ENCODE results near the gene SLCO4A1. TPM values are rescaled to one million over a fixed set of nuclear protein-coding genes. Genes with fewer than 3 reads are reported as not detected.
"Not testable (repeated sequence)": the region's sequence is repeated elsewhere in the genome, so short reads cannot be mapped to it uniquely, and the experiment has no call there.

Gene SLCO4A1
- total RNA-seq, 1 donor from 2014 or later = 13.7 TPM

DNA sequence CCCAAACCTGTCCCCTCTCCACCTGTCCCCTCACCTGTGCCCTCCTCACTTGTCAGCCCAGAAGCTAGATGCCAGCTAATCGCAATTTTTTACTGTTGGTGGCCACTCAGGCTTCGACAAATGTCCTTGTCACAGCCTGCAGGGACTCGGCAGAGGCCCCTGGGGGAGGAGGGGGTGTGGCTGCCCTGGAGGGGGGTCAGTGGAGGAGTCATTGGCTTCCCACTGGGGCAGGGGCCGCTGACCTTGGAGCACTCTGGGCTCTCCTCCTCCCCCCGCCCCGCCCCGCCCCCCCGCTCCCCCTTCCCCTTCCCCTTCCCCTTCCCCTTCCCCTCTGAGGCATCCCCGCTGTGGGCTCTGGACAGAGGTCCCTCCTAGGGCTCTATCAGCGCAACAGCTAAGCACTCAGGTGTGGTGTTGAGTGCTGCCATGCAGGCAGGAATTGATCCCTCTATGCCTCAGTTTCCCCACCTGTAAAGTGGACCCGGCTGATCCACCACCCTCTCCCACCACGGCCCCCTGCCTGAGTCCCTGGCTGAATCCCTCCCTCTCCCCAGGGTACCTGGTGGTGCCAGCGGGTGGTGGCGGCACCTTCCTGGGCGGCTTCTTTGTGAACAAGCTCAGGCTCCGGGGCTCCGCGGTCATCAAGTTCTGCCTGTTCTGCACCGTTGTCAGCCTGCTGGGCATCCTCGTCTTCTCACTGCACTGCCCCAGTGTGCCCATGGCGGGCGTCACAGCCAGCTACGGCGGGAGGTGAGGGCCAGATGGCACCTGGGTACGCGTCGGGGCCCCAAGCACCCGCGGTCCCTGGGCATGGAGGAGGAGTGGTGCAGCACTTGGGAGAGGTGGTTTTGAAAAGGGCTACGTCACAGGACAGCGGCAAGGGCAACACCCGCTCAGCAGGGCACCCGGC, 23.8 kb downstream of the SLCO4A1 start:
- ATAC-seq = peak; percentile 1

DNA sequence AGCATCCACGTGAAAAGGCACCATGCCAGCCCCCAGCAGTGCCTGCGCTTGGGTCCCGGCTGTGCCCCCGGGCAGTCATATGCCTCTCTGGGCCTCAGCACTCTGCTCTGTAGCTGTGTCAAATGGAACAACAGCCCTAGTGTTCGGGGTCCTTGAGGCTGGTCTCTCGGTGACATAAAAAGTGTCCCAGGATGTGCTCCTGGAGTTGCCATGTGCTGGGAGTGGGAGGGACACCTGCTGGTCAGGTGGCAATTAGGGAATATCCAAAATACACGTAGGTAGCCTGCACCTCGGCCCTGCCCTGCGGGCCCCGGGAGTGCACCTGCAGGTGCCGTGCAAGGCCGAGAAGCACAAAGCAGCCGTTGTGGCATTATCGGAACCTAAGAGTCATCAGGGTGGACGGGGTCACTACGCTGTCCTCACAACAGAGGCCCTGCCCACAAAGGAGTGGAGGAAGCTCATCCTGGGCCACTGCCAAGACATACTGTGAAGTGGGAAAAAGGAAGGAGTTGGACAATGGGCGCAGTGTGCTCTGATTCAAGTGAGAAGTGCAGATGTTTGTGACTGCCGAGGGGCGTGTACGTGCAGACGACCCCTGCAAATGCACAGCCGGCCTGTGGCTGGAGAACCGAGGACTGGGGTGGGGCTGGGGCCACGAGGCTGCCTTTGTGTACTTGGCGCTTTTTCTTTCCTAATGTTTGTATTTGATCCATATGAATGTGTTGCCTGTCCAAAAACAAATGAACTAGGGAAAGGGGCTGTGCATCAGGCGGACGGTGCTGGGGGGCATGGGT, 24.6 kb downstream of the SLCO4A1 start:
- ATAC-seq = peak; percentile 54

DNA sequence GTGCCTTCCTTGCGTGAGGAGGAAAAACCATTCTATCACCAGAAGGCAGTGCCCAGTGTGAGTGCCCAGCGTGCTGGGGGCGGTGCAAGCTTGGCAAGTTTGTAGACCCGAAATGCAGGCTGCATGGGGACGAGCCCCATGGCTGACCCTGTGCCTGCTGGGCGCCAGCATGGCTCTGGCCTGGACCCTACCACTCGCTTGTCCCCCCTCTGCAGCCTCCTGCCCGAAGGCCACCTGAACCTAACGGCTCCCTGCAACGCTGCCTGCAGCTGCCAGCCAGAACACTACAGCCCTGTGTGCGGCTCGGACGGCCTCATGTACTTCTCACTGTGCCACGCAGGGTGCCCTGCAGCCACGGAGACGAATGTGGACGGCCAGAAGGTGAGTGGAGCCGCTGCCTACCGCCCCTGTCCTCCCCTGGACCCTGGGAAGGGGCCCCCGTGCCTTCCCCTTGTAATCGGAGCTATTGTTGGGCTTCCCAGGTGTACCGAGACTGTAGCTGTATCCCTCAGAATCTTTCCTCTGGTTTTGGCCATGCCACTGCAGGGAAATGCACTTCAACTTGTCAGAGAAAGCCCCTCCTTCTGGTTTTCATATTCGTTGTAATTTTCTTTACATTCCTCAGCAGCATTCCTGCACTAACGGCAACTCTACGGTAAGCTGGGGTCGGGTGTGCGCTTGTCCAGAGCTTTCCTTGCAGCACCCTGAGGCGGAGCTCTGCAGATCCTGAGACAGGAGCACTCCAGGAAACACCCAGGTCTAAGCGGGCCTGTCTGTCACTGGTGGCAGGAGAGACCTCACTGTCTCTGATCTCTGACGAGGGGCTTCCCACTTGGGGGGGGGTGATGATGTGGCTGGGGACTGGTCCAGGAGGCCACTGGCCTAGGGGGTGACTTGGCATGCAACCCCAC, 25.5 kb downstream of the SLCO4A1 start:
- no peak for ATAC-seq

DNA sequence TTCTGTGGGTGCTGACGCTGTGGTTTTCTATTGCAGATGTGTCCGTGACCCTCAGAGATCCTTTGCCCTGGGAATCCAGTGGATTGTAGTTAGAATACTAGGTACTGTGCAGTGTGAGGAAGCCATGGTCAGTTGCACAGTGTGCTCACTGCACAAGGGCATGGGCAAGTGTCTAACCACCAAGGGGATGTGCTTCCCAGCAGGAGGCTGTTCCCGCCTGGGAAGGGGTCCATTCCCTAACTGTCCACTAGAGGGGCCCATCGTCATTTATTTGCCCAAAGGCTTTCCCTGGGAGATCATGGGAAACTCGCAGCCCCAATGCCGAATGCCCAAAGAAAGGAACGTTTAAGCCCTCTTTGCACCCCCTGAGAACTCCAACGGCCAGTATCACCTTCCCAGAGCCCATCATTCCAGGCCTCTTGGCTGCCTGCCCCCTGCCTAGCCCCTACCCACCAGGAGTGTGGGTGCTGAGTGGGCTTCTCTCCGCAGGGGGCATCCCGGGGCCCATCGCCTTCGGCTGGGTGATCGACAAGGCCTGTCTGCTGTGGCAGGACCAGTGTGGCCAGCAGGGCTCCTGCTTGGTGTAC, 26.2 kb downstream of the SLCO4A1 start:
- ATAC-seq = peak; percentile 42

DNA sequence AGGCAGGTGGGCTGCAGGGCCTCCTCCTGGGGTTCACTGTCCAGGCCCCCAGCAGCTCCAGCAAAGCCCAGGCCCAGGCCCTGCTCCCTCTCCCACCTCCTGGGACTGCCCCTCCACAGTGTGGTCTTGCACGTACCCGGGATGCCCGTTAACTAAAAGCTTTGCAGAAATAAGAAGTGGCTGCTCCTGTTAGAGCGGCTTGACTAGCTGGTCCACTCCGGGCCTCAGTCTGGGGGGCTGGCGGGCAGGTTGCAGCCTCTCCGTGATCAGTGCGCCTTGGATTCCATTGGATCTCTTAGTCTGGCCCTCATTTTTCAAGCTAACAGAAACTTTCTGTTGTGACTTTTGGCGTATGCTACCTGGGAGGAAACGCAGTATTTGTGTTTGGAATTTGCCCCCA, 26.9 kb downstream of the SLCO4A1 start:
- ATAC-seq = no peak

DNA sequence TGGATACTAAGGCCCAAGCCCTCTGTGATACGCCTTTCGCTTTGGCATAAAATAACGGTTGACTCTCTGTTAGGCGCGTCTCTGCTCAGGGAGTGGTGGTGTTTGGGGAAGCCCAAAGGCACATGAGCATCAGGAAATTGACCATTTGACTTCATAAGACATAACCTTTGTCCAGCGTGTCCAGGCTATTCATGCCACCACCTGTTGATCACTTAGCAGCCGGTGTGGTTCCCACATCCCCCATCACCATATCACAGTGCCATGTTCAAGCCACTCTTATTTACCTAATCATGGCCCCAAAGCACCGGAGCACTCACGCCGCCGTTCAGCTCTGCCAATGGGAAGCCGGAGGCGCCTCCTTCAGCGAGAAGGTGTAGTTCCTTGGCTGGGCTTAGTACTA, 27.9 kb downstream of the SLCO4A1 start:
- no peak for ATAC-seq

DNA sequence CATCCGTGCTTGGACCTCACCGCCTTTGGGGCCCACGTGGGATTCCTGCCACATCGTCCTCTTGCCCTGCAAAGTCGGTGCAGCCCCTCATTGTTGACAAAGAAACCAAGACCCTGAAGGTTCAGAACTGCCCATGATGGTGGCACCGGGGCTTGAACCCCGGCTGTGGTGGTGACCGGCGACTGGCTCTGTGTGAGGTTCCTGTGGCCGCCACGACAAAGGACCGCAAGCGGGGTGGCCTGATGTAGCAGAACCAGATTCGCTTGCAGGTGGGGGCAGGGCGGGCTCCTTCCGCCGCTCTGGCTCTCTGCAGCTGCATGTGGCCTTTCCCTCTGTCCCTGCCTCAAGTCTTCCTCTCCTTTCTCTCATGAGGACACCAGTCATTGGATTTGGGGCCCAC, 28.7 kb downstream of the SLCO4A1 start:
- no peak for ATAC-seq

DNA sequence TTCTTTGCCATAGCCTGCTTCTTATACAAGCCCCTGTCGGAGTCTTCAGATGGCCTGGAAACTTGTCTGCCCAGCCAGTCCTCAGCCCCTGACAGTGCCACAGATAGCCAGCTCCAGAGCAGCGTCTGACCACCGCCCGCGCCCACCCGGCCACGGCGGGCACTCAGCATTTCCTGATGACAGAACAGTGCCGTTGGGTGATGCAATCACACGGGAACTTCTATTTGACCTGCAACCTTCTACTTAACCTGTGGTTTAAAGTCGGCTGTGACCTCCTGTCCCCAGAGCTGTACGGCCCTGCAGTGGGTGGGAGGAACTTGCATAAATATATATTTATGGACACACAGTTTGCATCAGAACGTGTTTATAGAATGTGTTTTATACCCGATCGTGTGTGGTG, 29.5 kb downstream of the SLCO4A1 start:
- ATAC-seq = no peak

DNA sequence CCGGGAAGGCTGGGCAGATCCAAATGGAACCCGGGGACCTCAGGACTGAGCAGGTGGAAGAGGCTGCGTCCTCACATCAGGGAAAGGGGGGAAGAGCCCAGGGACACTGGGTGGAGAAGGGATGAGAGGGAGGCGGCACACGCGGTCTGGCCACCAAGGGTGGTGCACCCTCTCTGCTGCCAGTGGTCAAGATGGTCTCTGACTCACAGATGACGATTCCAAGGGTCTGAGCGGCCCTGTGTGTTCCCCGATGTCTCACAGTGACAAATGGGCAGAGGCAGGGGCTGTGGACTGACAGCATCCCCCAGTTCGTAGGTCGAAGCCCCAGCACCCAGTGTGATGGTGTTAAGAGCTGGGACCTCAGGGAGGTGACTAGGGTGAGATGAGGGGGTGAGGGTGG, 32.1 kb downstream of the SLCO4A1 start:
- no peak for ATAC-seq

DNA sequence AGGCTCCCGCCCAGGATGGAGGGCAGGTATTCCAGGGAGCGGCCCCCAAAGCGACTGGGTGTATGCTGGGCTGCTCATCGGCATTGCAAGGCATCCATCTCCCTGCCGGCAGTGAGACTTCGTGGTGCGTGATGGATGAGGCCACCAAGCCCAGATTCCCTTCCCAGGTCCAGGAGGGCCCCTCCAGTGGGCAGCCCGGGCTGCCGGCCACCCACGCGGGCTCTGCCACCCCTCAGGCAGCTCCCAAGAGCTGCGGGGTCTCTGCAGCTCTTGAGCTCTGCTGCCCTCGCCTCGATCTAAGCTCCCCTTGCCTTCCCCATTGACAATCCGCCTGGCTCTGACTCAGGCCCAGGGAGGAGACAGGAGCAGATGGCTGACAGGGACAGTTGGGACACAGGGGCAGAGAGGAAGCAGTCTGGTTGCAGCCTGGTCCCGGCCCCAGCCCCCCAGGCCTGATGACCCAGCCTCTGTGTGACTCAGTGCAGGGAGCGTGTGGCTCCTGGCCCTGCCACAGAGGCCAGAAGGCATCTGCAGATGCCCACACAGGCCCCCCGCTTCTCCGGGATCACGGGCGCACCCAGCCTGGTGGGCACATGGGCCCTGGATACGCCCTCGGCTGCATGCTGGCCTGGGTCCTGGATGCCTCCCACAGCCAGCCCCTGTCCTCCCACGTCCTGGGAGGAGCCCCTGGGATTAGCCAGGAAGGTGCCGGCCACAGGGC, 33.0 kb downstream of the SLCO4A1 start:
- peak; percentile 38 for ATAC-seq

DNA sequence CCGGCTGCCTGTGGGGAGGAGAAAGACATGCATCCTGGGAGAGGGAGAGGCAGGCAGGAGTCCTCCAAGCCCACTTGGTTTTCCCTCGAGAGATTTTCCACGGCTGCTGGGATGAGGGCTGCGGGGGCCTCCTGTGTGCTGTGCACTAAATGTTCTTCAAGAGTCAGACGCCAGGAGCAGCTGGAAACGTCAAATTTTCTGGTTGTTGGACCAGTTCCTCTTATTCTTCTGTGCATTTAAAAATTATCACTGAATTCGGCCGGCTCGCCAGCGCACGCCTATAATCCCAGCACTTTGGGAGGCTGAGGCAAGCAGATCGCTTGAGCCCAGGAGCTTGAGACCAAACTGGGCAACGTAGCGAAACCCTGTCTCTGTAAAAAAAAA, 33.6 kb downstream of the SLCO4A1 start:
- ATAC-seq = no peak

DNA sequence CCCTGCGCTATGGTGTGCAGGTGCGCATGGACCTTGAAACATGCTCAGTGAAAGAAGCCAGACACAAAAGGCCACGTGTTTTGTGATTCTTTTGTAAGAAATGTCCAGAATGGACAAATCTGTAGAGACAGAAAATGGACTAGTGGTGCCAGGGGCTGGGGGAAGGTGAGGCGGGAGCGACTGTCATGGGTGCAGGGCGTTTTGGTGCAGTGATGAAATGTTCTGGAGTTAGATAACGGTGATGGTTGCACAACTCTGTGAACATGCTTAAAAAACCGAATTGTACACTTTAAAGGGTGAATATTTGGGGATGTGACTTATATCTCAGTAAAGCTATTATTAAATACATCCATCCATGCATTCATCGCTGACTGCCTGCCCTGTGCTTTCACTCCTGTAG, 34.7 kb downstream of the SLCO4A1 start:
- no peak for ATAC-seq

DNA sequence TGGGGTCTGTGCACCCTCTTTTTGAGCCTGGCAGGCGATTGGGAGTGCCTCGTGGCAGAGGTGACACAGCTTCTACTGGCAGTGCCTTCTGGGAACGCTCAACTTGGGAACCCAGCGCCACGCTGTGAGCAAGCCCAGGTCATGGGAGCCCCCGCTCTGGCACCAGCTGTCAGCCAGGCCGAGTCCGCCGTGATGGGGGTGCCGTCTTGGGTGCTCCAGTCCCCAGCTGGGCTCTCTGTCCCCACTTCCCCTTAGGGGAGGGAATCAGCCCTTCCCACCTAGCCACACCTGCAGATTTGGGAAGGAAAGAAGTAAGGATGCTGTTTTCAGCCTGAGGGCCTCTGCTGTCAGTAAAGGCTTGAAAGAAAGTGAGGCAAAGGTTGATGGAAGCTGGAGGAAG, 35.4 kb downstream of the SLCO4A1 start:
- no peak for ATAC-seq

DNA sequence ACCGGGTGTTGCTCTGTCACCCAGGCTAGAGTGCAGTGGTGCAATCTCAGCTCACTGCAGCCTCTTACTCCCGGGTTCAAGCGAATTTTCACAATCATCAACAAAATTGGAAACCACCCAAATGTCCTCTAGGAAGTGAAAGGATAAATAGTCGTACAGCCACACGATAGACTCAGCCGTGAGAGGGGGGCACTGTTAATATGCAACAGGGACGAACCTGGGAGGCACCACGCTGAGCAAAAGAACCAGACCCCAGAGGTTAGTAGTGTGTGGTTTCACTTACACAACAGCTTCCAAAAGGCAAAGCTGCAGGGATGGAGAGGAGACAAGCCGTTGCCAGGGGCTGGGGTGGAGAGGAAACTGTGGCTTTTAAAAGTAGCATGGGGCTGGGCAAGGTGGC, 36.2 kb downstream of the SLCO4A1 start:
- no peak for ATAC-seq

DNA sequence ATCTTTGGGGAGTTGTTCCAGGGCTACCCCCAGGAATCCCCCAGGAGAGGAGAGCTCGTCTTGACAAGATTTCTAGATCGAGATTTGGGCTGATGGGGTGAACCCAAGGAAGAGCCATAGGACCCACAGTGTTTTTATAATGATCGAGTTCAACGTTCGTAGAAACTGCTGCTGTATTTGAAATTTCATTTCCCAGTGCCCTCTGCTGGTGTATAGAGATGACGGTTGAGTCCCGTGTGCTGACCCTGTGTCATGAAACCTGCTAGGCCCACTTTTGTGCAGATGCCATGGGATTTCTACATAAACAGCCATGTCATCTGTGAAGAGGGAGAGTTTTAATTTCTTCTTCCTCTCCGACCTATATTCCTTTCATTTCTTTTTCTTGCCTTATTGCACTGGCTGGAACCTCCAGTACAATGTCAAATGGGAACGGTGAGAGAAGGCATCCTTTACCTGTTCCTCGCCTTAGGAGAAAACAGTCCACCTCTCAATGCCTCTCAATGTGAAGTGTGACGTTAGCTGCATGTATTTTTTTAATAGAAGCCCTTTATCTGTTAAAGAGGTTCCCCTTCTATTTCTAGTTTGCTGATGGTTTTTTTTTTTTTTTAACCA, 37.8 kb downstream of the SLCO4A1 start:
- ATAC-seq = no peak

DNA sequence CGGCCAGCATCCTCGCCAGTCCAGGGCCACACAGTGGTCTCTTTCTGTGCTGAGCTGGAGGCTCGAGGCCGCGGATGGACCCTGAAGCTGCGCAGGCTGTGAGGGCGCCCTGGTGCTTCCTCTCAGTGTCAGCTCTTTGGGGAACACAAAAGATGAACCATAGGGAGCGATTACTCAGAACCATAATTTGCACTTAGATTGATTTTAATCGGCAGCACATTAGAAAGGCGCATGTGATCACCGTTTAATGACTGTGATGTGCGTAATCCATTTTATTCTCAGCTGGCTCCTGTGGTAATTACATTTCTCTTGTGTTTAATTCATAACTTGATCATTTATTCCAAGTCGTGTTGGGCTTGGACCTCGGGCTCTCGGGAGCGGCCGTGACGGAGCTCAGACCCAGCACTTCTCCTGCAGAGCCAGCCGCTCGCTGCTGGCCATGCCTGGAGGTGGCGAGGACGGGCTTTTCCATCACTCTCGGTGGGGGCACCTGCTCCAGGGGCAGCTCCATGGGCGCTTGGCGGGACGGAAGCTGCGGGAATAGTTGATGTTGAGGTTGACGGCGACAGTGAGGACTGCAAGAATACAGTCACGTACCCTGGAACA, 40.7 kb downstream of the SLCO4A1 start:
- ATAC-seq = no peak

DNA sequence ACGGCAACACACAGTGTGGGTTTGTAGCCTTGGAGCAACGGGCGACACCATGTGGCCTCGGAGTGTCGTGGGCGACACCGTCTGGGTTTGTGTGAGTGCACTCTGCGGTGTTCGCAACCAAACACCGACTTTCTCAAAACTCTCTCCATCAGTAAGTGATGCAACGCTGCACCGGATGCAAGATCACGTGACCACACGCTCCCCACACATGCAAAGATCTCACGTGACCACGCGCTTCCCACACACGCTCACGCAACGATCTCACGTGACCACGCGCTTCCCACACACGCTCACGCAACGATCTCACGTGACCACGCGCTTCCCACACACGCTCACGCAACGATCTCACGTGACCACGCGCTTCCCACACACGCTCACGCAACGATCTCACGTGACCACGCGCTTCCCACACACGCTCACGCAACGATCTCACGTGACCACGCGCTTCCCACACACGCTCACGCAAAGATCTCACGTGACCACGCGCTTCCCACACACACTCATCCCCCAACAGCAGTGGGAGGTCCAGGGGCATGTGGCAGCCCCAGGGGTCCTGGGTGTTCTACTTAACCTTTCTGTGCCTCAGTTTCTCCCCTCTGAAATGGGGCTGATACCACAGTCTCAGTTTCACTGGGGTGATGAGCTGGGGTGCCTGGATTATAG, 41.5 kb downstream of the SLCO4A1 start:
- not testable (repeated sequence) for ATAC-seq

DNA sequence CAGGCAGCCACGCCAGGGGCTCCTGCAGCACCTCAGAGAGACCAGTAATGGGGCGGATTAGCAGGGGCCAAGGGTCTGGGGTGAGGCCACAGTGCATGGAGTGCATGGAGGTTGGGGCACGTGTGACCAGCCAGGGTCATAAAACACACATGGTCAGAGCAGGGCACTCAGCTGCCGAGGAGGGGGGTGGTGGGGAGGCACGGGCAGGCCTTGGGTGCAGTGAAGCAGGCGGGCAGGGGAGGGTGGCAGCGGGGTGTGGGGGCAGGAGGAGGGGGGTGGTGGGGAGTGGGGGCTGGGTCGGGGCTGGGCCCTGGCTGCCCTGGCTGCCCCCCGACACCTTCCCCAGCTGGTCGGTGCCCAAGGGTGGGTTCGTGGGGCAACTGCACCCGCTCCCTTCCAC, 42.7 kb downstream of the SLCO4A1 start:
- ATAC-seq = no peak

DNA sequence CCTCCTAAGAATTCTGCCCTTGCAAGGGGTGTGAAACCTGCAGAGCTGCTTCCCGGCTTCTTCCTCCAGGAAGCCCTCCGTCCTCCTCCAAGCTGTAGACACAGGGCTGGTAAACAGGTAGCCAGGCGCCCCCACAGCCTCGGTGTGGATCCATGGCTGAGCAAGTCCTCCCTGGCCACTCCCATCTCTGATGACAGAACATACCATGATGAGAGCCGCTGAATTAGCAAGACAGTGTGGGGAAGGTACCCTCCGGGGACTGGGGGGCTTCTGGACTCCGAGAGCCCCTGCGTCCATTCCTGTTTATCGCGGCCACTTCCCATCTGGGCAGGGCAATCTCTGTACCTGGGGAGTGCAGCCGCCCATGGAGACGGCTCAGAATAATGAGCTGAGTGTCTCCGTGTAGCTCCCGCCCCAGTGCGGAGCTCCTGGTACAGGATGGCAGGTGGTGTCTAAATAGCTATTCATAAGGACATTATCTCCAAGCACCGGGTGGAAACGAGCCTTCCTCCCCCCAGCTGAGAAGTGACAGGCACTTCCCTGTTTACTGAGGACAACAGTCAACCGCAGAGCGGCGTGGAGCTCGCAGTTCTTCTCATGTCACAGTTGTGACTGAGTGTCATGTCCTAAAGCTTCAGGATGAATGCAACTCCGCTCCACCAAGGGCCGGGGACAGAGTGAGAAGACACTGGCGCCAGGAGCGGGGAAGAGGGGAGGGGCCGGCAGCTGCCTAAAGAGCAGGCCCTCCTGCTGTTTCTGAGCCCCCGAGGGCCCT, 43.7 kb downstream of the SLCO4A1 start:
- no peak for ATAC-seq

Data from esophagus mucosa (tissue), 1 donor.